Measurements from ENCODE around the gene METAP1D.

The METAP1D gene

DNA sequence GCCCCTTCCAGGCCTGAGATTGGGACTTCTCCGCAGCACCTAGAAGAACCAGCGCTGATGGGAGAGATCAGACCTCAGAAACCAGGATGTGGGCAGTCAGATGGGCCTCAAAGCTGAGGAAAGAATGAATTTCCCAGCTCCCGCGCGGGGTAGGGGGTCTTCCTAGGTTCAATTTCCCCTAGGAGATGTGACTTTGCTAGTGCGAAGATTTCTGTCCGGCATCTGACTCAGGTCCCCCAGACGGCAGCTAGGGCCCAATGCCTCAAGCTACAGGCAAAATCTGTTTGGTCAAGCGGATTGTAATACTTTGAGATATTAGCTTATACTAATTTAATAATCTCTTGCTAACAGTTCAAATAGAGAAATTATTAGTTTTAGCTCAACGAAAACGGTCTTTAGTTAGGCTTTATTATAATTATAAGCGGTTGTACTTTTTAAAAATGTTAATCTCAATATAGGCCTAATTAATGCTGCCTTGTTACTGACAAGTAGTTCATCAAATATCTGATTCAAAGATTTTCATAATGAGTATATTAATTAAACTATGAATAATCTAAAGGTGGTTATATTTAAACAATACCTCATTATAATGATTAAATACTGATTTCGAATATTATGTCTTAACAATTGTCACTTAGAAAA, 91.4 kb downstream of the METAP1D start:
- no peak for DNase-seq (ENCODE audit: low read depth in 1 of 2, low spot score in 1 of 2)

DNA sequence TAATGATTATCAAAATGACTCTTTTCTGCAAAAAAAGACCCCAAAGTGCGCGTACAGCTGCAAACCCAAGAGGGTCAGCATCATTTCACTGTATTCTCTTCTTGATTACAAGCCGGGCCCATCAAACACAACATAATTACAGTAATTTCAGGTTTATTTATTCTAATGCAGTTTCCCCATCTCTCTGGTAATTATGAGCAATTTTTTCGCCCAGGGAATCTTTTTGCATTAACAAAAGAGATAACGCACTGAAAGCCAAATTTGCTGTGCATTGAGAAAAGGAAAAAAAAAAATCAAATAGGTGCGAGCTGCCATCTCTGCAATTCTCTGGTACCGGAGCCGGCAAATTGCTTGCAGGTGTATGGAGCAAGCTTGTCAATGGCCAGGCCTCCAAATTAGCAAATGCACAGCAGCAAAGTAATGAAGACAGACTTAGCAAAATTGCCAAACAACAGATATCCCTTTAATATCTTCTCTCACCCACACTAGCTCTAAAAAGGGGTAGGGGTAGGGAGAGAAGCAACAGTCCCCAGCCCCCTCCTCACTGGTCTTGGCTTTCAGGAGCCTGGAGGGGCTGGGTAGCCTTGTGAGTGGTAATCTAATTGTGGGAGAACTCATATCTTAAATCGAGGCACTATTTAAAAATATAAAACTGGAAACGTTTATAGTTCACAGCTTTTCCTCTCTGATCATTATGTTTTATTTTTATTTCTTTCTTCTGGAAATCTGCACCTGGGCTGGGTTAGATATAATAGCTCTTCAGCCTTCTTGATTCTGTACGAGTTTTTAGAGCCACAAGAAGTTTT, 92.2 kb downstream of the METAP1D start:
- DNase-seq (ENCODE audit: low read depth in 1 of 2, low spot score in 1 of 2): no peak

DNA sequence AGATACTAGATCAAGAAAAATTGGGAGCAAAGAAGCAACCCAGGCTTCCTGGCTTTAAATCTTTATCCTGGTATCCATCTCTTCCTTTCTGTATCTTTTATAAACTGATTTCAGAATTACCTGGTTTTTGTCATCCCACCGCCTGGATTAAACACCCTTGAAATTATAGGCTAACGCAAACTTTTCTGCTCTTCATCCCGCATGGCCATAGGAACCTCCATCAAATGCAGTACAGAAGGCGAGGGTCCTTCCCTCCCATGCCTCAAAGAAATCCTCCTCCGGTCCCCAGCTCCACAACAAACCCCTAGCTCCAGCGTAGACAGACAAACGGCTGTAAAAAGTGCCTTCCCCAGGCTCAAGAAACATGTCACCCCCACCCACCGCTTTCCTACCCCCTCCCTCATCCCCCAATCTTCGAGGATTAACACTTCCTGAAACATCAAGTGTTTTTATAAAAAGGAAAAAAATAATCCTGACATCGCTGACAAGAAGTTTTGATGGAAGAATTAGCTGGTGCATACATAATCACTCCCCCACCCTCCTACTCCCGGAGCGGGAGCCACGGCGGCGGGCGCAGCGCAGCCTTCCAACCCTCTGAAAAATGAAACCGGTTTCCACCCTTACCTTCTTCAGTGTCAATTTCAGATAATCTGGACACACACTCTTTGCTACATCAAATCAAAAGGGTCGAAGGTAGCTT, 93.1 kb downstream of the METAP1D start:
- DNase-seq (ENCODE audit: low read depth in 1 of 2, low spot score in 1 of 2): no peak

DNA sequence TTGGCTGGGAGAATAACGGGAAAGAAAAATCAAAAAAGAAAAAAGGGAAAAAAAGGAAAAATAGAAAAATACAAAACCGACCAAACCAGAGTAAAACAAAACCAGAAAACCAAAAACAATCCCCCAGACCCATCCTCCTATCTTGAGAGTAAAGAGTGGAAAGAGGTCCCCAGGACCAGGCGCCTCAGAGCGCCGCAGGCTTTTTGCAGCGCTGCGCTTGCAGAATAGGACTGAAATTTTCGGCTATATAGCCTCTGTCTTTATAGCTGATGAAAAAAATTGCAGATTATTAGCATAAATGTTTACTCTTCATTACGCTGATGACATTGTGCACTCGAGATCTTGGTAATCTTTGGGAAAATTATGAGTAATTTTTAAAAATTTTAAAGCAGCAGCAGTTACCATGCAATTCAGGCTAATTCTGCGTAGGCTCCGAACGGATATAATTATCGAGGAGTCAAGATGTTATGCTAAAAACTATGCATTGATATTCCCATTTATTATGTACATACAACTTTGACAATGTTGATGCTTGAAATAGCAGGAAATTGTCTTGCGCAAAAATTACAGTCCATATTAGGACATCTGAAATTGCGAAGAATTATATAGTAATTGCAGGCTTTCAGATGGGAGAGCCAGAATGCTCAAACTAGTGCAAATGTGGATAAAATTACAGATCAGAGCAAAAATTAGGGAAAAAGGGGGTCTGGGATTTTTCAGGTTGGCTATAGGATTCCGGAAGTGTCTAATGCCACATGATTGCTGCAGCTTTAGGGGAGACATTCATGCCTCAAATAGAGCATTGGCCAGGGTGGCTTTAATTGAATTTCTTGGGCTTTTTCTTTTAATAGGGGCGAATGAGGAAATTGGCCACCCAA, 93.9 kb downstream of the METAP1D start:
- no peak for DNase-seq (ENCODE audit: low read depth in 1 of 2, low spot score in 1 of 2)

DNA sequence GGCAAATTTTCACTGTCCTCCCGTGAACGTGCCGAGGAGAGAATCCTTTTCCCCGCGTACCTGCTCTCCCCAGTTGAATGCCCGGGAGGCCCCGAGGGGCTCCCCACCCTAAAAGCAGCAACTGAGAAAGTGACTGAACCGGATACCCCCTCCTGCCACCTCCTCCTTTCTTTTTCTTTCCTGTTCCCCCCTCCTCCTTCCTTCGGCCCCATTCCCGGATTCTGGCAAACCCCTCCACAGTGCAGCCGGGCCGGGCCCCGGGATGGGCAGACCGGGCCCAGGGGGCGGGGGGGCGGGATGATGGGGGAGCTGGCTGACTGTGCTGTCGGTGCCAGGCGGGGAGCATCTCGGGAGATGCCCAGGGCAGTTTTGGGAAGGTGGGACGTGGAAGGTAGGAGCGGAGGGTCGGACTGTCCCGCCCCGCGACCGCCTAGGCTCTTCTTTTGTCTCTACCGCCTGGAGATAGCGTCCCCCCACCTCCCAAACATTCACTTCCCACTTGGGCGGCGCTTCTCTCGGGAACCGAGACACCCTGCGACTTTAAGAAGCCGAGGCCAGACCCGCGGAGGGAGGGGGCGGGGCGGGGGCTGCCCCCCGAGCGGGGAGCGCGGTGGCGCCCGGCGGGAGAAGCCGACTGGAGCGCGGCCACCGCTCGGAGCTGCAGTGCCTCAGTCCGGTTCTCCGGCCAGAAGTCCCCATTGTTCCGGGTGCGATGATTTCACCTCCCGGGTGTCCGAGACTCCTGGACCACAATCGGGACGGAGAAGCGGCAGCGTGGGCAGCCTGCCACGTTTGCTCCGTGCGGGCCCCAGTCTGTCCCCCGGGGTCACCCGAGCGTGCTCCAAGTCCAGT, 94.8 kb downstream of the METAP1D start:
- DNase-seq (ENCODE audit: low read depth in 1 of 2, low spot score in 1 of 2): no peak

DNA sequence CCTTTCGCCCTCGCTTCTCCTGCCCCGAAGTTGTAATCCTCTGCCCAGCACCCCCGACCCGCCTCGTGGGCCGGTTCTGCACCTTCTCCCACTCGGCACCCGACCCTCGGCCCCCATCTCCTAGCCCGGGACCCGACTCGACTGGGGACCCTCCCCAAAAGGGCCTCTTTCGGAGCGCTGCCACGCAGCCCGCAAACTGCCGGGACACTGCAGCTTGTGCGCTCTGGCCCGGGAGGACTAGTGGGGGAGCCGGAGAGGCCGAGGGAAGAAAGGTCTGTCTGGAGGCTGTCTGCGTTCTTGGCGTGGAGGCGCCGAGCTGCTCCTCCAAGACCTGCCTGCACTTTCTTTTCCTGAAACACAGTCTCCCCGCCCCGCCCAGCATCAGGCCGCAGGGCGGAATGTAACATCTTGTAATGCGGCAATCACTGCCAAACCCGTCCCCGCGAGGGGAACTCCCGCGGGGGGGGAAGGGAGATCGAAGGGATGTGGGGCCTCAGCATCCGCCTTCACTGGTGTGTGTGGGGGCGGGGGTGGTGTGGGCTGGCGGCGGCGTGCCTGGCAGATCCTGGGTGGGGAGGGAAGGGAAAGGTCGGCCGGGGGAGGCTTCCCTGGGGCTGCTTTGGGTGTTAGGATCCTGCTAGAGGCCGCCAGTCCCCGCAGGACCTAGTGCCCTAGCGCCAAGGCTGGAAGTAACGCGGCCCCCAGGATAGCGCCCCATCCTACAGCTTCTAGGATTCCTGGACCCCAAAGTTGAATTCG, 95.6 kb downstream of the METAP1D start:
- peak; percentile 46 to 58 for DNase-seq (ENCODE audit: low read depth in 1 of 2, low spot score in 1 of 2)

DNA sequence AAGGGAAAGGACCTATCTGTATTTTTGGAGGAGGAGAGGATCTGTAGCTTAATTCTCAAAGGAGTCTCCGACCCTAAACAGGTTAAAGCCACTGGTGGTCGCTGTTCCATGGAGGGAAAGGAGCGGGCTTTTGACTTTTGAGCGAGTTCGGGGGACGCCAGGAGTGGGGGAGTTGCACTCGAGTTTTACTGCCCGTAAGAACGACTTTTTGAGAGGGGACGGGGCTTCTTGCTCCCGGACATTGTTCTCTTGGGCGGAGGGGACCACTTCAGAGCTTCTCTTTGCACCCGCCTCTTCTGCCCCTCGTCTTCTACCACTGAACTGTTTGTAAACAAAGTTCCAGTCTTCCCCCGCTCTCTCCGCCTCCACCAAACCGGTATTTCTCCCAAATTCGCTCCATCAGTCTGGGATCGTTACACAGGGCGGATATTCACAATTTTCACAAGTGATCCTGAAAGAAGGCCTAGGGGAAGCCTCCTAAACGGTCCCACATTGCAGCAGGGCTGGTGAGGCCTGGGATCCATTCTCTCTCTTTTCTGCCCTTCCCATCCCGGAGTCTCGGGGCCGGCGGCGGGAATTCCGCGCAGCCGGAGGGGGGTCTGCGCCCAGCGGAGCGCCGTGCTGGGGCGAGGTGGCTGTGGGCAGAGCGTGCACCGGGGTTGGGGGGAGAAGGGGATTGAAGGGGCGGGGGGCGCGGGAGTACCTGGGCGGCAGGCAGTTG, 96.3 kb downstream of the METAP1D start:
- no peak for DNase-seq (ENCODE audit: low read depth in 1 of 2, low spot score in 1 of 2)

DNA sequence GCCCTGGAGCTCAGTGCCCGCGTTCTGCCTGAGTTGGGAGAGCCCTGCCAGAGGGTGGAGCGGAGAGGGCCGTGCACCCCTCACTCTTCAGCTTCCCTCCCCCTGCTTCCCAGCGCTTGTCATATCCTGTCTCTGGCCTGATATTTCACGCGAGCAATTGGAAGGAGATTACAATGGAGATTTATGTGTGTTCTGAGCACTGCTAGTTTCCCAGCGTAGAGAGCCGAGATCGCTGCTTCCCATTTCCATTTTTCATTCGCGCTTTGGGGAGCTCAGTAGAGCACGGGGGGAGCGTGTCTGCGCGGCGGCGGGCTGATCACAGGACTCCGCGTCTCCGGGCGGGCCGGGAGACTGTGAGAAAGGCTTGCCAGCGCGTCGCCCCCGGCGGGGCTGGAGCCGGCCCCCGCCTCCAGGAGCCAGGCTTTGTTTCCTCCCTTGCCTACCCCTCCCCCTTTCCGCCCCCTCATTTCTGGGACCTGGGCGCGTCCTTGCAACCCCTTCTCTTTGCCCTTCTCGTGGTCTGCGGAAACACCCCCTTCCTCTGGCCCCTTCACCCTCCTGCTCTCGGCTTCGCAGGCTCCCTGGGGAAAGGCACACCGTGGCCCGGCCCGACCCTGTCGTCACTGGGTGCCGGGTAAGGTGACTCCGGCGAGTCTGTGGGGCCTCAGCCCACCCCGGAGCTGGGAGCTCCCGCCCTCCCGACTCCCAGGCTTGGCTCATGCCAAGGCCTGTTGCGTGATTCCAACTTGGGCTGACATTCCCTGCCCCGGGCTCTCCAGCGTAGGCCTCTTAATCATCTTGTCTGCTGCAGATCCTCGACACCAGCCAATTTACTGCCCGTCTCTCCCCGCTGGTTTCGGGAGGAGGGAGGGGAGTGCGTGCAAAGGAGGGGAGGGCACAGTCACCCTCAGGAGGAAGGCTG, 97.1 kb downstream of the METAP1D start:
- DNase-seq (ENCODE audit: low read depth in 1 of 2, low spot score in 1 of 2): no peak

DNA sequence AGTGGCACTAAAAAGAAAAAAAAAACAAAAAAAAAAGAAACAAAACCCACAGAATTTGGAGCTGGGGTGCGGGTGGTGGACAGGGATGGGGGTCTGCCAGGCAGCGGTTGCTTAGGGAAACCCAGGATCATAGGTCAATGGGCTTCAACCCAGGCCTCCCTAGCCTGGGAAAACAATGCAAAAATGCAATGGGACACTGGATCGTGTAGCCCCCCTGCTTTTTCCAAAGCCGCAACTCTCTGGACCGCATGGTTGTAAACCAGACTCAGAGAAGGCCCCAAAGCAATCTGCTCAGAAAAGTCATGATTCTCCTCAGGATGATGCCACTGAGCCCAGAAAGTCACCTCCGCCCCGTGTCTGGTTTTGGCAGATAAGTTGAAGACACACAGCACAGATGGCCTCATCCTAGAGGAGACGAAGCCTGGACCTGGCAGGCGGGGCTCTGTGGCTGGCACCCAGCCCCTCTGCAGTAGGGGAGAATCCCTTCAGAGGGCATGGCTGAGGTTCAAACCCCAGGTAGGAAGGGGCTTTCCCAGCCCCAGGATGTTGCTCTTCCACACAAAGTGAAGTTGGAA, 97.9 kb downstream of the METAP1D start:
- DNase-seq (ENCODE audit: low read depth in 1 of 2, low spot score in 1 of 2): no peak

DNA sequence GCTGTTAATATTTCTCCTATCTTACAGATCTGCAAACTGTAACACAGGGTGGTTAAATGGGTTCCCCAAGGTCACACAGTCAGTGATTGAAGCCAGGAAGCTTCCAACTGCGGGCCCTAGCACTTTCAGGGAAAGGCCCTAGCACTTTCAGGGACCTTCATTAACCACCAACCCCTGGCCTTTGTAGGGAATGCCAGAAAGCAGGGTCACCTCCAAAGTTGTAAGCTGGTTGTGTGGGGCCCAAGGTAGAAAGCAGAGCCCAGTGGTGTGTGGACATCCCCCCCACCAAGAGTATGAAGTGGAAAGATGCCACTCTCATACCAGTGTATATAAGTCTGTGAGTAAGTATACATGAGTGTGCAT, 98.5 kb downstream of the METAP1D start:
- DNase-seq (ENCODE audit: low read depth in 1 of 2, low spot score in 1 of 2): no peak

DNA sequence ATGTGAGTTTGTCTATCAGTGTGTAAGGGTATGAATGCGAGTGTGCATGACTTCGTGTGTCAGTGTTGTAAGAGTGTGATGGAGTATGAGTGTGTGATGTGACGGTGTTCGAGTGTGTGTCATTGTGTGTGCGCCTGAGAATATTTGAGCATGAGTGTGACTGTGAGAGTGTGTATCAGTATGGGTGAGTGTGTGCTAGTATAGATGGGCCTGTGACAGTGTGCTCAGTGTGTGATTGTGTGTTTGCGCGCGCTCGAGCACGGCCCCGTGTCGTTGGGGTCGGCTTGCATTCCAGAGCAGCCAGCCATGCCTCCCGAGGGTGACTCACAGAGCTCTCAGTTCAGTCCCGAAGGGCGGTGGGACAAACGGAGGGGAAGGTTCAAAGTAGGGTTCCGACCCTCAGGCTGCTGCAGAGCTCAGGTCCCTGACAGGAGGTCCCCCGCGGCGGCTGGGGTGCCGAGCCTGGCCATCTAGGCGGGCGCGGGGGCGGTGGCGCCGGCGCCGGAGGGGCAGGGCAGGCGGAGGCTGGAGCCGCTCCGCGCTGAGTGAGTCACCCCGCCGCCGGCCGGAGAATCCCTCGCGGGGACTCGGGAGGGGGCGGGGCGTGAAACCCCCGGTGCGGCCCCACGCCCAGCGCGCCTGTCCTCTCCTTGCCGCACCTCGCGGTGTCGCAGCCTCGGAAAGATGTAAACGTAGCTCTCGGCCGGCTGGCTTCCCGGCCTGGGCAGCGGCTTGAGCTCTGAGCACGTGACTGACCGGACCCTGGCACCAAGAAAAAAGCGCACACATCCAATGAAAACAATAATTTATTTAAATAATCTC, 99.1 kb downstream of the METAP1D start:
- no peak for DNase-seq (ENCODE audit: low read depth in 1 of 2, low spot score in 1 of 2)

DNA sequence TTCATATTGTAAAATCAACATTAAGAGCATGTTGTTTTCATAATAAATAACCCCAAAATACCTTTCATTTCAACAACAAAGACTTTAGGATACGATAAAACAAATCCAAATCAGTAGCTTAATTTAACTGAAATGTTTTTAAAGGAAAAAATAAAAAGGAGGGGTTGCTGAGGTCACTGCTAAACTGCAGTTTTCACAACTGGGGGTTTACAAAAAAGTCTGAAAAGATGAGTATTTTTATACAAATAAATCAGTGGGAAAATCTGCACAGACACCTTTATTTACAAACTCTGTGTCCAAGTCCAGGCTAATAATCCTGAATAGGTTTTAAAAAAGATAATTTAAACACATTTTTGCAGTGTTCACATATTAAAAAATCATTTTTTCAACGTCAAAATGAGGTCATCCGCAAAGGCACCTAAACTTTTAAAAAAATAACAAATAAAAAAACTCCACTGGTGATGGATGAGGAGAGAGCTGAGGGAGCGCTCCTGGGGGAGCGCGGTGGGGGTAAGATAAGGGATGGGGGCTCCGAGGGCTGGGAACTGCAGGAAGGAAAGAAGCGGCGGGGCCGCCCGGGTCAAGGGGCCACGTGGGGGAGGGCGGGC, 99.8 kb downstream of the METAP1D start:
- no peak for DNase-seq (ENCODE audit: low read depth in 1 of 2, low spot score in 1 of 2)

DNA sequence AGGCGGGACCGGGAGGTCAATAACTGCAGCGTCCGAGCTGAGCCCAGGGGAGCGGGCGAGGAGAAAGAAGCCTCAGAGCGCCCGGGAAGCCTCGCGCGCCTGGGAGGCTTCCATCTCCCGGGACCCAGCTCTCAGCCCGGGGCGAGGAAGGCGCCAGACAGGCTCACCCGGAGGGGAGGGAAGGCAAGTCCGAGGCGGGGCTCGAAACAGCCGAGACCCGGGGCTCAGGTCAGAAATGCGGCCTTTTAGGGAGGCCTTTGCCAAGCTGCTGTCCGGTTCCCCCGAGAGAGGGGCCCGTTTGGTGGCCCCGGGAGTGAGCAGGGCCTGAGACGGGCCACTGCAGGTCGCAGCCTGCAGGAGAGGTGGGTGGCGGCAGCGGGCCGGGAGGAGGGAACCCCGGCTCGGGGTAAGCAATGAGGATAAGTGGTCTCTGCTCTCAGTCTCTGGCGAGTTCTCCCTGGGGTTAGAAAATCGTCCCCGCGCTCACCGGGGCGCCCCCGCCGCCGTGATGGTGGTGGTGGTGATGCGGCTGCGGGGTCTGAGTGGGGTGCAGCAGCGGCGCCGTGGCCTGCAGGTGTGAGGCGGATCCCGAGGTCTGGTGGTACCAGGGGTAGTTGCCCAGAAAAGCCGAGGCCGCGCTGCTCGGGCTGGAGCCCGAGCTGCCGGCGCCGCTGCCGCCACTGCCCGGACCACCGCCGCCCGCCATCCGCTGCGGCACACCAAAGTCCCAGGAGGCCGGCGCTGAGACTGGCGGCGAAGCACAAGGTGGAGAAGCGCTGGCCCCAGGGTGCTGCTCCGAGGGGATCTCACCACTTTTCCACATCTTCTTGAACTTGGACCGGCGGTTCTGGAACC, 100.6 kb downstream of the METAP1D start:
- no peak for DNase-seq (ENCODE audit: low read depth in 1 of 2, low spot score in 1 of 2)

DNA sequence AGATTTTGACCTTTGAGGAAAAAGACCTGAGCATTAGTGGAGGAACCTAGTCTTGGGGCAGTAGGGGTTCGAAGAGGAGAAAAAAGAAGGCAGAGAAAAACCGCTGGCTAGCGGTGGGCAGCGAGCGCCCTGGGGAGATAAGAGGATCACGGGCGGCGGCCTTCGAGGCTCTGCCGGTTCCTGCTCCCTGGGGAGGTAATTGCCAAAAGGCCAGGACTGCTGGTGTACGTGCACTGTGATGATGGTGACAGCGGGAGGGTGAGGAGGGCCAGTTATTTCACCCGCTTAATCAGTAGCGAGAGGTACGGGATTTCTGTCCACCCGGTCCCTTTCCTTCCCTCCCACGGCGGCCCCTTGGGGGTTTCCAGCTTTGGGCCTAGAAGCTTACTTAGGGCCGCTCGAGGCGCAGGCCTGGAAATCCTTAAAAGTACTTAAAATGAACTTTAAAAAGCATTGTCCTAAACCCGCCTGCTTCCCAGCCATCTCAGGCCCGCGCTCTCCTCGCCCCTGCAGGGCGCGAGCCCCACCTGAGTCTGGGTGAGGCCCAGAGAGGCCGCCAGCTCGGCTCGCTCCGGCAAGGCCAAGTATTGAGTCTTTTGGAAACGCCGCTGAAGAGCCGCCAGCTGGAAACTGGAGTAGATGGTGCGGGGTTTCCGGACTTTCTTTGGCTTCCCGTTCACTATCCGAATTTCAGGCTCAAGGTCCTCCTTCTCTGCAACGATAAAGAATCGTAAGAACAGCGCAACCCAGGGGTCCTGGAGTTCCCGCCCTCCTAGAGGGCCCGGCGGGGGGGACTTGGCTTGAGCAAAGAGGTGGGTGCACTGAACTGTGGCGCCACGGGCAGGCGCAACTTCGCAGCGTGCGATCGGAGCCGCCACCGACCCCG, 101.4 kb downstream of the METAP1D start:
- no peak for DNase-seq (ENCODE audit: low read depth in 1 of 2, low spot score in 1 of 2)

Data from stimulated activated CD4-positive, alpha-beta T cell treated with anti-CD3 and anti-CD28 coated beads, Interleukin-15, amount 100 ng/mL, for 1 hour (primary cell).